ENCODE results near the gene ZNF232.

- TF ChIP-seq TCF7 (IDR thresholded peaks at IDR 0.05; ENCODE audit: low read depth) (no peak), TAF1 (CRISPR knock-in tag; IDR thresholded peaks at IDR 0.05) (no peak), CTCF (CRISPR knock-in tag; IDR thresholded peaks at IDR 0.05) (no peak), ZNF768 (CRISPR knock-in tag; IDR thresholded peaks at IDR 0.05) (no peak), BCLAF1 (IDR thresholded peaks at IDR 0.05) (no peak), PHF8 (CRISPR knock-in tag; IDR thresholded peaks at IDR 0.05) (no peak), ZMYM2 (CRISPR knock-in tag; IDR thresholded peaks at IDR 0.05) (no peak), EP300 (IDR thresholded peaks at IDR 0.05; ENCODE audit: low read depth in 2 of 2, low read length in 2 of 2) (no peak), EP300 (CRISPR knock-in tag; IDR thresholded peaks at IDR 0.05; ENCODE audit: borderline replicate concordance) (no peak), CREB1 (IDR thresholded peaks at IDR 0.05) (no peak), CREB1 (CRISPR knock-in tag; IDR thresholded peaks at IDR 0.05) (no peak), HES4 (CRISPR knock-in tag; IDR thresholded peaks at IDR 0.05; ENCODE audit: borderline replicate concordance) (no peak), ZFP36L2 (CRISPR knock-in tag; IDR thresholded peaks at IDR 0.05) (no peak)
These were observed 33.9 kb downstream of the ZNF232 start for GRCh38 chr17:5077781-5078105.
